ENCODE measurements around the gene UTS2R. TPM values are rescaled to one million over a fixed set of nuclear protein-coding genes. Genes with fewer than 3 reads are reported as not detected.
"Not testable (repeated sequence)": the region's sequence is repeated elsewhere in the genome, so short reads cannot be mapped to it uniquely, and the experiment has no call there.

The UTS2R gene
- total RNA-seq, 1 donor from 2014 or later, result not detected

- H3K27ac Mint-ChIP-seq (ENCODE audit: unreplicated experiment), result no peak overlapping the region
- peaks cover 11% of the 10 kb centered on the region for H3K27me3 Mint-ChIP-seq (ENCODE audit: unreplicated experiment)
- H3K36me3 Mint-ChIP-seq (ENCODE audit: low read depth, unreplicated experiment), result no peaks in the 10 kb centered on the region
- no peak for TF ChIP-seq CTCF (IDR thresholded peaks at IDR 0.05; ENCODE audit: unreplicated experiment)
- peak overlapping the region; percentile 15 for H3K4me3 Mint-ChIP-seq (ENCODE audit: unreplicated experiment)
- peaks cover 4% of the 10 kb centered on the region for H3K4me1 Mint-ChIP-seq (ENCODE audit: unreplicated experiment)
- DNase-seq (ENCODE audit: low spot score), result no peak
- H3K9me3 Mint-ChIP-seq (ENCODE audit: unreplicated experiment), result no peaks in the 10 kb centered on the region
These were observed 895 bp downstream of the UTS2R start for GRCh38 chr17:82372249-82373071.

GRCh38 chr17:82373072-82373452 lies 1.5 kb downstream of the UTS2R start:
- DNase-seq (ENCODE audit: low spot score); H3K36me3 Mint-ChIP-seq (ENCODE audit: low read depth, unreplicated experiment); H3K9me3 Mint-ChIP-seq (ENCODE audit: unreplicated experiment); H3K27ac Mint-ChIP-seq (ENCODE audit: unreplicated experiment); H3K4me1 Mint-ChIP-seq (ENCODE audit: unreplicated experiment): not testable (repeated sequence)
- peaks cover 11% of the 10 kb centered on the region for H3K27me3 Mint-ChIP-seq (ENCODE audit: unreplicated experiment)
- H3K4me3 Mint-ChIP-seq (ENCODE audit: unreplicated experiment), result peak overlapping the region; percentile 15

GRCh38 chr17:82373731-82374625 lies 2.4 kb downstream of the UTS2R start:
- H3K4me1 Mint-ChIP-seq (ENCODE audit: unreplicated experiment), result peaks cover 4% of the 10 kb centered on the region
- H3K27ac Mint-ChIP-seq (ENCODE audit: unreplicated experiment), result no peak overlapping the region
- peaks cover 11% of the 10 kb centered on the region for H3K27me3 Mint-ChIP-seq (ENCODE audit: unreplicated experiment)
- H3K4me3 Mint-ChIP-seq (ENCODE audit: unreplicated experiment), result no peak overlapping the region
- H3K9me3 Mint-ChIP-seq (ENCODE audit: unreplicated experiment), result no peaks in the 10 kb centered on the region
- DNase-seq (ENCODE audit: low spot score), result no peak
- no peak for TF ChIP-seq CTCF (IDR thresholded peaks at IDR 0.05; ENCODE audit: unreplicated experiment)
- H3K36me3 Mint-ChIP-seq (ENCODE audit: low read depth, unreplicated experiment), result no peaks in the 10 kb centered on the region

GRCh38 chr17:82374626-82375331 lies 3.2 kb downstream of the UTS2R start:
- DNase-seq (ENCODE audit: low spot score), result no peak
- peaks cover 4% of the 10 kb centered on the region for H3K4me1 Mint-ChIP-seq (ENCODE audit: unreplicated experiment)
- H3K36me3 Mint-ChIP-seq (ENCODE audit: low read depth, unreplicated experiment), result no peaks in the 10 kb centered on the region

More at GRCh38 chr17:82374626-82375331, 3.2 kb downstream of the UTS2R start:
- Mint-ChIP-seq H3K9me3 (ENCODE audit: unreplicated experiment) (no peaks in the 10 kb centered on the region), H3K27me3 (ENCODE audit: unreplicated experiment) (peaks cover 10% of the 10 kb centered on the region), H3K27ac (ENCODE audit: unreplicated experiment) (no peak overlapping the region), H3K4me3 (ENCODE audit: unreplicated experiment) (no peak overlapping the region)
- TF ChIP-seq CTCF (IDR thresholded peaks at IDR 0.05; ENCODE audit: unreplicated experiment), result no peak

Data from endothelial cell (in vitro differentiated cells).